Epithelial cell of proximal tubule (primary cell): ENCODE data around the gene PRSS38. TPM values are rescaled to one million over a fixed set of nuclear protein-coding genes. Genes with fewer than 3 reads are reported as not detected.

Experiments used
- DNase-seq: peaks from one replicate; pipeline ENCODE4 v3.0.0-alpha.2; 2011; ENCODE audit warnings: low read depth
- H3K4me3 ChIP-seq: 2 replicates; pipeline ENCODE4 v1.5.1; 2011; ENCODE audit warnings: low read depth, mild to moderate bottlenecking, low read length
- total RNA-seq: library from RNA; depleted of rRNA; stranded (reverse); fragments of >200 nt; gene quantifications from 2 replicates; pipeline ENCODE4 v1.2.3, GENCODE V29; 2015
- TF ChIP-seq, protein P1 (sequence below): conservative IDR thresholded peaks from 2 replicates; pipeline ENCODE4 v1.5.1; 2012; ENCODE audit warnings: low read depth, mild to moderate bottlenecking, low read length

Gene PRSS38
- total RNA-seq, 1 donor from 2014 or later: not detected

DNA sequence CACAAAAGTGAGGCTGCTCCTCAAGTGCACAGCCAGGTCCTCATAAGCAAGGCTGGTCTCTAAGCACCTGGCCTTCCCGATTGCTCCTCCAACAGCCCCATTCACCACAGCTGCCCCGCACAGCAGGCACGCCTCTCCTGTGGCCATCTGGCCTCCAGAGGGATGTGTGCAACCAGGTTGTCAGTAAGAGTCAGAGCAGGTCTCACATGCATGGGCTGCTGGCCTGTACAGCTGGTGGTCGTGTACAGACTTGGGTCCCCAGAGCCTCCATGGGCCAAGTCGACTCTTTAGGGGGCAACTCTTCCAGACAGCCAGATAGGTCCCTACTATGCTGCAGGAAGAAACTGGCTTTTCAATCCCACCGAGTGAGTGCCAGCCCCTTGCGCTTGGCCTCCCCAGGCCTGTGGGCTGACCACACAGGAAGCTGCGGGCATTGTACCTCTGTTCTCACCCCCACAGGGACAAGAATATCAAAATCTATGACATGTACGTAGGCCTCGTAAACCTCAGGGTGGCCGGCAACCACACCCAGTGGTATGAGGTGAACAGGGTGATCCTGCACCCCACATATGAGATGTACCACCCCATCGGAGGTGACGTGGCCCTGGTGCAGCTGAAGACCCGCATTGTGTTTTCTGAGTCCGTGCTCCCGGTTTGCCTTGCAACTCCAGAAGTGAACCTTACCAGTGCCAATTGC lies 1.4 kb downstream of the PRSS38 start:
- no peak overlapping the region for H3K4me3 ChIP-seq
- TF ChIP-seq, protein P1, sequence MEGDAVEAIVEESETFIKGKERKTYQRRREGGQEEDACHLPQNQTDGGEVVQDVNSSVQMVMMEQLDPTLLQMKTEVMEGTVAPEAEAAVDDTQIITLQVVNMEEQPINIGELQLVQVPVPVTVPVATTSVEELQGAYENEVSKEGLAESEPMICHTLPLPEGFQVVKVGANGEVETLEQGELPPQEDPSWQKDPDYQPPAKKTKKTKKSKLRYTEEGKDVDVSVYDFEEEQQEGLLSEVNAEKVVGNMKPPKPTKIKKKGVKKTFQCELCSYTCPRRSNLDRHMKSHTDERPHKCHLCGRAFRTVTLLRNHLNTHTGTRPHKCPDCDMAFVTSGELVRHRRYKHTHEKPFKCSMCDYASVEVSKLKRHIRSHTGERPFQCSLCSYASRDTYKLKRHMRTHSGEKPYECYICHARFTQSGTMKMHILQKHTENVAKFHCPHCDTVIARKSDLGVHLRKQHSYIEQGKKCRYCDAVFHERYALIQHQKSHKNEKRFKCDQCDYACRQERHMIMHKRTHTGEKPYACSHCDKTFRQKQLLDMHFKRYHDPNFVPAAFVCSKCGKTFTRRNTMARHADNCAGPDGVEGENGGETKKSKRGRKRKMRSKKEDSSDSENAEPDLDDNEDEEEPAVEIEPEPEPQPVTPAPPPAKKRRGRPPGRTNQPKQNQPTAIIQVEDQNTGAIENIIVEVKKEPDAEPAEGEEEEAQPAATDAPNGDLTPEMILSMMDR: no peak
- no peak for DNase-seq

DNA sequence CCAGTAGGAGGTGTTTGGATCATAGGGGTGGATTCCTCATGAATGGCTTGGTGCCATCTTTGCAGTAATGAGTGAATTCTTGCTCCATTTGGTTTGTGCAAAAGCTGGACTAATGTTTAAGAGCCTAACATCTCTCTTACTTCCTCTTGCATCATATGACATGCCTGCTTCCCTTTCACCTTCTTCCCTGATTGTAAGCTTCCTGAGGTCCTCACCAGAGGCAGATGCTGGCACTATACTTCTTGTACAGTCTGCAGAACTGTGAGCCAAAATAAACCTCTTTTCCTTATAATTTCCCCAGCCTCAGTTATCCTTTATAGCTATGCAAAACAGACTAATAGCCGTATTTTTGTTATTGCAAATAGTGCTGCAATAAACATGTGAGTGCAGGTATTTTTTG lies 8.1 kb downstream of the PRSS38 start:
- TF ChIP-seq, protein P1: no peak
- no peak overlapping the region for H3K4me3 ChIP-seq
- DNase-seq: no peak

DNA sequence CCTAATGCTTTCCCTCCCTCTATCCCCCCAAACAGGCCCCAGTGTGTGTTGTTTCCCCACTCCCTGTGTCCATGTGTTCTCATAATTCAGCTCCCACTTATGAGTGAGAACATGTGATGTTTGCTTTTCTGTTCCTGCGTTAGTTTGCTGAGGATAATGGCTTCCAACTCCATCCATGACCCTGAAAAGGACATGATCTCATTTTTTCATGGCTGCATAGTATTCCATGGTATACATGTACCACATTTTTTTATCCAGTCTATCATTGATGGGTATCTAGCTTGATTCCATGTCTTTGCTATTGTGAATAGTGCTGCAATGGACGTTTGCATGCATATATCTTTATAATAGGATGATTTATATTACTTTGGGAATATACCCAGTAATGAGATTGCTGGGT lies 8.7 kb downstream of the PRSS38 start:
- DNase-seq: no peak
- H3K4me3 ChIP-seq: no peak overlapping the region

DNA sequence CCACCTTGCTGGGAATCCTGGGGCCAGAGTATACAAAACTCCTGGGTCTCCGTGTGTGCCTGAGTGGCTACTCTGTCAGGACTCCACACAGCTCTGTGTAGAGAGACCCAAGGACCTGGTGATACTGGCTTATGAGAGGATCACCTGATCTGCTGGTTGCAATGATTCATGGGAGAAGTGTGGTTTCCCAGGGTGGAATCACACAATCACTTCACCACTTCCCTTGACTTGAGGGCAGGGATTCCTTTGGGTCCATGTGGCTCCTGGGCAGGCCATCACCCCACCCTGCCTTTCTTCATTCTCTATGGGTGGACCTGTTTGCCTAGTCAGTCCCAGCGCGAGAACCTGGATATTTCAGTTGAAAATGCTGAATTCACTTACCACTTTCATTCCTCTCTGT lies 13.3 kb downstream of the PRSS38 start:
- TF ChIP-seq, protein P1: no peak
- no peak overlapping the region for H3K4me3 ChIP-seq
- DNase-seq: no peak

More for the DNA sequence above, 8.7 kb downstream of the PRSS38 start:
- TF ChIP-seq, protein P1: no peak

DNA sequence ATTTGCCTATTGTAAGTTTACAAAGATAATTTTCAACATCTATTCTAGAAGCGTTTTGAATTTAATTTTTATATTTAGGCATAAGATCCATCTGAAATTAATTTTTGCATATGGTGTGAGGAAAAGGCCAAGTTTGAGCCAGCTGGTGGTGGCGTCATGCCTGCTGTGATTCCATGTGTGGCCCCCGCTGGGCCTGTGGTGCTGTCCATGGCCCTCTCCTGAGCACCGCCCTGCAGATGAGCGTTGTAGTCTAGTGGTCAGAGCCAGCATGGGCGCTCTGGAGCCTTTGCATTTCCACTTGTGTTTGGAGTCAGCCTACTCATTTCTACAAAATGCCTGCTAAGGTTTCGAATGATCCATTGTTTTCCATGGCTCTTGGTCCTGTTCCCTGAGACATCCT lies 22.7 kb downstream of the PRSS38 start:
- H3K4me3 ChIP-seq: no peak overlapping the region
- DNase-seq: no peak
- TF ChIP-seq, protein P1: no peak

DNA sequence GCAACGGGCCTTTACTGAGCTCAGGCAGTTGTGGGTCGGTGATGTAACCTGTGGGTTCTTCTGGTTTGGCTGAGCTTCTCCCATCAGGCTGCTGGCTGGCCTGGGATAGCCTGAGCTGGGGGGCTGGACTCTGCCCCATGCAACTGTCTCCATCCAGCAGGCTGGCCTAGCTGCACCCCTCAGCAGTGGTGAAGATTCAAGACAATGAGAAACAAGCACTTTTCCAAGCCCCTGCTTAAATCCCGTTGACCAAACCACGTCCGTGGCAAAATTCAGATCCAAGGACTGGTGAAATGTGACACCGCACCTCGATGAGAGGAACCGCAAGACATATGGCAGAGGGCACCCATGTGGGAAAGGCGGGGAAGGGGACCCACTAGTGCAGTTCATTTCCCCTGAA lies 25.6 kb downstream of the PRSS38 start:
- TF ChIP-seq, protein P1: no peak
- no peak for DNase-seq
- no peak overlapping the region for H3K4me3 ChIP-seq
